ENCODE measurements around the gene NUP214.
A peak's percentile ranks its signal among the peaks of the same experiment; 100 is the strongest.

The NUP214 gene

DNA sequence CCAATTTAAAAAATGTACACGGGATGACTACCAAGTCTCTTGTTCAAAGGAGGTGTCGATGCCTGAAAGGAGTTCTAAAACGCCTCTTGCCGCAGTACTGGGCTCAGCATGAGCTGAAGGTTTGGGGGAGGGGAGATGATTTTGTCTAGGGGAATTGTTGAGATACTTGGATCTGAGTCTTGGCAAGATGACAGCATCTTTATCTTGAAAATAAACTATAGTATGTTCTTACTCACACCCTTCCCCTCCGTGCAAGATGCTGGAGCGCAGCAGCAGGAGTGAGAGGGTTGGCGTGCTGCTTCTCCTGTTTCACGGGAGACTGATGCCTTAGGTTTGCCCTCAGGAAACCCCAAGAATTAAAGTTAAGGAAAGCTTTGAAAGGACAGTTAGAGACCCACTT lies 103.6 kb downstream of the NUP214 start:
- Histone ChIP-seq H3K4me3 (ENCODE audit: low read depth, low read length) (no peak overlapping the region), H3K27ac (ENCODE audit: extremely low read depth, low read depth, low read length) (no peak overlapping the region), H3K4me1 (ENCODE audit: control insufficient read depth, insufficient read depth, low read length) (peaks cover 15% of the 10 kb centered on the region), H3K9me3 (ENCODE audit: control insufficient read depth, insufficient read depth, low read depth, low read length) (no peaks in the 10 kb centered on the region), H3K36me3 (ENCODE audit: control insufficient read depth in 2 of 2, insufficient read depth in 1 of 2, low read length in 2 of 2) (peaks cover 0 to 56% of the 10 kb centered on the region in 2 experiments; a peak in 2 of 3 replicates)
- TF ChIP-seq SCRT2 (tag by site-specific recombination; IDR thresholded peaks at IDR 0.05) (no peak), KLF16 (tag by site-specific recombination; IDR thresholded peaks at IDR 0.05) (no peak), ZNF621 (tag by site-specific recombination; IDR thresholded peaks at IDR 0.05) (no peak), ZNF426 (tag by site-specific recombination; IDR thresholded peaks at IDR 0.05) (no peak), KLF8 (tag by site-specific recombination; IDR thresholded peaks at IDR 0.05) (no peak)
- TF ChIP-seq, protein P1, sequence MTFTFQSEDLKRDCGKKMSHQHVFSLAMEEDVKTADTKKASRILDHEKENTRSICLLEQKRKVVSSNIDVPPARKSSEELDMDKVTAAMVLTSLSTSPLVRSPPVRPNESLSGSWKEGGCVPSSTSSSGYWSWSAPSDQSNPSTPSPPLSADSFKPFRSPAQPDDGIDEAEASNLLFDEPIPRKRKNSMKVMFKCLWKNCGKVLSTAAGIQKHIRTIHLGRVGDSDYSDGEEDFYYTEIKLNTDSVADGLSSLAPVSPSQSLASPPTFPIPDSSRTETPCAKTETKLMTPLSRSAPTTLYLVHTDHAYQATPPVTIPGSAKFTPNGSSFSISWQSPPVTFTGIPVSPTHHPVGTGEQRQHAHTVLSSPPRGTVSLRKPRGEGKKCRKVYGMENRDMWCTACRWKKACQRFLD (tag by site-specific recombination; IDR thresholded peaks at IDR 0.05) = no peak
- CTCF ChIA-PET = interaction anchor here (1.5 kb wide), 1 partner anchor 107 kb away, joined by 5 read pairs; no protein-coding TSS in a partner anchor
- POLR2A ChIA-PET = no interaction called here

DNA sequence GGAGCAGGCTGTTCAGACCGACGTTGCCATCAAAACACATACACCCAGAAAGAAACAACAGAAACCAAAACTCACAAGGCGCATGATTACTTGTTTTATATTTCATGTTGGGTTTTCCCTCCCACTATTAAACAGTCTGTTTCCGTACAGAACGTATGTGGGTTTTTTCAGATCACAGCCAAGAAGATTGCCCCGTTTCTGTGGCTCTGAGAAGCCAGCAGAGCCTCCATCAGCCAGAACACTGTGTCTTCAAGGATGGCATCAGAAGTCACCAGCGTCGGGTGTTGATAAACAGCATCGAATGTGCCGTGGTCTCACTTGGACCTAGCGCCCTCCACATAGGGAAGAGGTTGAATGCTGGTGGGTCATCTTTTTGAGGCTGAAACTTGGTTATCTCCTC lies 108.2 kb downstream of the NUP214 start:
- H3K27ac ChIP-seq (ENCODE audit: extremely low read depth, low read depth, low read length) = no peak overlapping the region
- no peaks in the 10 kb centered on the region for H3K9me3 ChIP-seq (ENCODE audit: control insufficient read depth, insufficient read depth, low read depth, low read length)
- no peak for TF ChIP-seq ZNF426 (tag by site-specific recombination; IDR thresholded peaks at IDR 0.05)
- TF ChIP-seq WT1 (tag by site-specific recombination; IDR thresholded peaks at IDR 0.05) = no peak
- no peak for TF ChIP-seq ZNF600 (tag by site-specific recombination; IDR thresholded peaks at IDR 0.05)
- no peak for TF ChIP-seq ZNF341 (tag by site-specific recombination; IDR thresholded peaks at IDR 0.05; ENCODE audit: low read depth)
- TF ChIP-seq ZNF433 (tag by site-specific recombination; IDR thresholded peaks at IDR 0.05; ENCODE audit: low read depth) = no peak
- no peak for TF ChIP-seq ZNF623 (tag by site-specific recombination; IDR thresholded peaks at IDR 0.05)
- TF ChIP-seq KLF8 (tag by site-specific recombination; IDR thresholded peaks at IDR 0.05) = no peak
- TF ChIP-seq ZNF561 (tag by site-specific recombination; IDR thresholded peaks at IDR 0.05; ENCODE audit: borderline replicate concordance) = no peak
- TF ChIP-seq ZFHX2 (tag by site-specific recombination; conservative IDR thresholded peaks at IDR 0.05) = no peak
- no peak for TF ChIP-seq ZNF266 (tag by site-specific recombination; IDR thresholded peaks at IDR 0.05; ENCODE audit: low read depth)
- no peak for TF ChIP-seq MEIS1 (CRISPR knock-in tag; IDR thresholded peaks at IDR 0.05; ENCODE audit: borderline replicate concordance)
- H3K36me3 ChIP-seq (ENCODE audit: control insufficient read depth in 2 of 2, insufficient read depth in 1 of 2, low read length in 2 of 2) = peaks cover 0 to 65% of the 10 kb centered on the region in 2 experiments; a peak in 2 of 3 replicates
- no peak overlapping the region for H3K4me3 ChIP-seq (ENCODE audit: low read depth, low read length)
- POLR2A ChIA-PET = no interaction called here
- CTCF ChIA-PET = interaction anchor here (1.5 kb wide), 3 partner anchors 52 to 103 kb away, joined by 3 to 6 read pairs (median 5); no protein-coding TSS in a partner anchor
- no peaks in the 10 kb centered on the region for H3K4me1 ChIP-seq (ENCODE audit: control insufficient read depth, insufficient read depth, low read length)

DNA sequence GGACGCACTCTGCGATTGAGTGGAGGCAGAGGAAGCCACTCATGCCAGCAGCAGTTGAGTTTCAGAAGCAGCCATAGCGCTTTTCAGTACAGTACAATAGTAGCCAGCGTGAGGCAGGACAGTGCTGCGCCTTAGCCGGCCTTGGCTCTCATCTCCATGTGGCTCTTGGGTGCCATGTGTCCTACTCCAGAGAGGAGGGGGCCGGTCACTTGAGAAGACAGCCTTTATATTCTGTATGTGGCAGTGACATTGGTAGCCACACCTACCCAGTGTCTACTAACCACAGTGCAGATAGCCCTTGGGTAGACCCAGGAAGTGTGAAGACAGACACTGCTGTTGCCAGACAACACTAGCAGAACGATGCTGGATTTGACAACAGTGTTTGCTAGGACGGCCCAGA lies 108.6 kb downstream of the NUP214 start:
- no peaks in the 10 kb centered on the region for H3K9me3 ChIP-seq (ENCODE audit: control insufficient read depth, insufficient read depth, low read depth, low read length)
- ChIA-PET POLR2A (no interaction called here), CTCF (interaction anchor here (1.5 kb wide), 3 partner anchors 53 to 102 kb away, joined by 3 to 6 read pairs (median 5); no protein-coding TSS in a partner anchor)
- peaks cover 0 to 61% of the 10 kb centered on the region in 2 experiments; a peak in 2 of 3 replicates for H3K36me3 ChIP-seq (ENCODE audit: control insufficient read depth in 2 of 2, insufficient read depth in 1 of 2, low read length in 2 of 2)
- H3K4me1 ChIP-seq (ENCODE audit: control insufficient read depth, insufficient read depth, low read length) = no peaks in the 10 kb centered on the region
- TF ChIP-seq ZBTB17 (tag by site-specific recombination; IDR thresholded peaks at IDR 0.05) (peak; percentile 35; the same call in 1 of the 2 replicates), ZNF311 (tag by site-specific recombination; IDR thresholded peaks at IDR 0.05; ENCODE audit: borderline replicate concordance) (no peak), ZNF266 (tag by site-specific recombination; IDR thresholded peaks at IDR 0.05; ENCODE audit: low read depth) (no peak)
- no peak overlapping the region for H3K4me3 ChIP-seq (ENCODE audit: low read depth, low read length)
- H3K27ac ChIP-seq (ENCODE audit: extremely low read depth, low read depth, low read length) = no peak overlapping the region

DNA sequence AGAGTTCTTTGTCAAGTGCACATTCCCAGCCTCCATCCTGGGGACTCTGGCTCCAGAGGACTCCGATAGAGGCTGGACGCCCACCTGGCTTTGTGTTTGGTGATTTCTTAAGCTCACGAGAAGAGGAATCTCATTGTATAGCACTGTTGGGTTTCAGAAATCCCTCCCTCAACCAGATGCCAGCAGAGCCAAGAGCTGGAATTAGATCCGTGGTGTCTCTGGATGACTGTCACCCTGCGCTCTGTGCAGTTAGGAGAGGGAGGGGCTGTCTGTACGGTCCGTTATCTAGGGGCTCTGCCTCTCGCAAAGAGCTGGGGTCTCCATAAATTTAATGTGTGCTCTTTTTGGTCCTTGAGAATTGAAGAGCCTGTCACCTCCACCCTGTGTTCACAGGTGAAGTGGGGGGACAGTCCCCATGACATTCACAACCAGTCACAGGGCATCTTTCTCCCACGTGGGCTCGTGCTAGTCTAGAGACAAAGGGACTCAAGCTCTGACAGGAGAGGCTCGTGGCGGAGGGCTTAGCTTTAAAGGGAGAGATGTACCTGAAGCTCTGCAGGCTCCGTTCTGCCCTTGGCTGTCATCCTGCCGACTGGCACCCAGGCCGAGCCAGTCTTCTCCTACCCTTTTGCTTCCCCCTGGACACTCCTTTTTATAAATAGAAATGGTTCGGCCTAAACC lies 109.6 kb downstream of the NUP214 start:
- no peaks in the 10 kb centered on the region for H3K9me3 ChIP-seq (ENCODE audit: control insufficient read depth, insufficient read depth, low read depth, low read length)
- H3K4me1 ChIP-seq (ENCODE audit: control insufficient read depth, insufficient read depth, low read length) = no peaks in the 10 kb centered on the region
- peaks cover 0 to 52% of the 10 kb centered on the region in 2 experiments; a peak in 2 of 3 replicates for H3K36me3 ChIP-seq (ENCODE audit: control insufficient read depth in 2 of 2, insufficient read depth in 1 of 2, low read length in 2 of 2)
- CTCF ChIA-PET = interaction anchor here (1.5 kb wide), 3 partner anchors 54 to 101 kb away, joined by 3 to 6 read pairs (median 5); no protein-coding TSS in a partner anchor
- POLR2A ChIA-PET = interaction anchor here (0.6 kb wide), 1 partner anchor 522 kb away, joined by 4 read pairs; no protein-coding TSS in a partner anchor
- no peak overlapping the region for H3K27ac ChIP-seq (ENCODE audit: extremely low read depth, low read depth, low read length)
- H3K4me3 ChIP-seq (ENCODE audit: low read depth, low read length) = no peak overlapping the region
- TF ChIP-seq, protein P2, sequence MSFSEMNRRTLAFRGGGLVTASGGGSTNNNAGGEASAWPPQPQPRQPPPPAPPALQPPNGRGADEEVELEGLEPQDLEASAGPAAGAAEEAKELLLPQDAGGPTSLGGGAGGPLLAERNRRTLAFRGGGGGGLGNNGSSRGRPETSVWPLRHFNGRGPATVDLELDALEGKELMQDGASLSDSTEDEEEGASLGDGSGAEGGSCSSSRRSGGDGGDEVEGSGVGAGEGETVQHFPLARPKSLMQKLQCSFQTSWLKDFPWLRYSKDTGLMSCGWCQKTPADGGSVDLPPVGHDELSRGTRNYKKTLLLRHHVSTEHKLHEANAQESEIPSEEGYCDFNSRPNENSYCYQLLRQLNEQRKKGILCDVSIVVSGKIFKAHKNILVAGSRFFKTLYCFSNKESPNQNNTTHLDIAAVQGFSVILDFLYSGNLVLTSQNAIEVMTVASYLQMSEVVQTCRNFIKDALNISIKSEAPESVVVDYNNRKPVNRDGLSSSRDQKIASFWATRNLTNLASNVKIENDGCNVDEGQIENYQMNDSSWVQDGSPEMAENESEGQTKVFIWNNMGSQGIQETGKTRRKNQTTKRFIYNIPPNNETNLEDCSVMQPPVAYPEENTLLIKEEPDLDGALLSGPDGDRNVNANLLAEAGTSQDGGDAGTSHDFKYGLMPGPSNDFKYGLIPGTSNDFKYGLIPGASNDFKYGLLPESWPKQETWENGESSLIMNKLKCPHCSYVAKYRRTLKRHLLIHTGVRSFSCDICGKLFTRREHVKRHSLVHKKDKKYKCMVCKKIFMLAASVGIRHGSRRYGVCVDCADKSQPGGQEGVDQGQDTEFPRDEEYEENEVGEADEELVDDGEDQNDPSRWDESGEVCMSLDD (tag by site-specific recombination; IDR thresholded peaks at IDR 0.05) = no peak
